Nephron (organoid): ENCODE measurements around the gene MARVELD3.
"Not testable (repeated sequence)": the region's sequence is repeated elsewhere in the genome, so short reads cannot be mapped to it uniquely, and the experiment has no call there.

ENCODE experiments used
- H3K27ac Mint-ChIP-seq, 3 experiments: 2 replicates each; pipeline ENCODE4 v1.8.0; 2020; ENCODE audit warnings: mixed read lengths in 3 of 3, mild to moderate bottlenecking in 2 of 3, moderate library complexity in 1 of 3
- H3K27me3 Mint-ChIP-seq: 2 replicates; pipeline ENCODE4 v1.8.0; 2021; ENCODE audit warnings: low read depth, mild to moderate bottlenecking, moderate library complexity, mixed read lengths
- H3K36me3 Mint-ChIP-seq: 2 replicates; pipeline ENCODE4 v1.8.0; 2020; ENCODE audit warnings: low read depth, mixed read lengths
- H3K4me1 Mint-ChIP-seq: 2 replicates; pipeline ENCODE4 v1.8.0; 2020; ENCODE audit warnings: mixed read lengths
- H3K4me3 Mint-ChIP-seq, 3 experiments: 2 replicates each; pipeline ENCODE4 v1.8.0; 2020; ENCODE audit warnings: mild to moderate bottlenecking in 3 of 3, mixed read lengths in 3 of 3, moderate library complexity in 2 of 3
- H3K9me3 Mint-ChIP-seq: 2 replicates; pipeline ENCODE4 v1.8.0; 2020; ENCODE audit warnings: mixed read lengths
- CTCF ChIP-seq, 3 experiments: fragments of 200-600 bp; sonication (generic); IDR thresholded peaks; one replicate each; pipeline ENCODE4 v1.5.0; 2021; ENCODE audit warnings: antibody characterized with exemption in 3 of 3; ENCODE audit not compliant: unreplicated experiment in 3 of 3

The MARVELD3 gene

GRCh38 chr16:71590584-71590983 lies 35.4 kb upstream of the MARVELD3 start:
- Mint-ChIP-seq H3K27ac (no peak overlapping the region), H3K4me3 (no peak overlapping the region), H3K4me1 (no peaks in the 10 kb centered on the region), H3K36me3 (no peaks in the 10 kb centered on the region), H3K9me3 (peaks cover 4% of the 10 kb centered on the region), H3K27me3 (peaks cover 24% of the 10 kb centered on the region)
- no peak for TF ChIP-seq CTCF (IDR thresholded peaks at IDR 0.05; ENCODE audit: unreplicated experiment in 3 of 3)

- Mint-ChIP-seq H3K4me1 (no peaks in the 10 kb centered on the region), H3K36me3 (no peaks in the 10 kb centered on the region), H3K27me3 (peaks cover 14% of the 10 kb centered on the region), H3K9me3 (peaks cover 4% of the 10 kb centered on the region), H3K27ac (no peak overlapping the region), H3K4me3 (no peak overlapping the region)
- no peak for TF ChIP-seq CTCF (IDR thresholded peaks at IDR 0.05; ENCODE audit: unreplicated experiment in 3 of 3)
Measured at GRCh38 chr16:71591917-71592316, 34.1 kb upstream of the MARVELD3 start.

- Mint-ChIP-seq H3K4me1 (no peaks in the 10 kb centered on the region), H3K9me3 (no peaks in the 10 kb centered on the region), H3K27ac (no peak overlapping the region), H3K27me3 (peaks cover 12% of the 10 kb centered on the region), H3K4me3 (no peak overlapping the region), H3K36me3 (no peaks in the 10 kb centered on the region)
- TF ChIP-seq CTCF (IDR thresholded peaks at IDR 0.05; ENCODE audit: unreplicated experiment in 3 of 3): no peak
Measured at GRCh38 chr16:71593048-71593999, 32.7 kb upstream of the MARVELD3 start.

- no peak for TF ChIP-seq CTCF (IDR thresholded peaks at IDR 0.05; ENCODE audit: unreplicated experiment in 3 of 3)
- H3K9me3 Mint-ChIP-seq: no peaks in the 10 kb centered on the region
- H3K27me3 Mint-ChIP-seq: peaks cover 12% of the 10 kb centered on the region
- no peaks in the 10 kb centered on the region for H3K4me1 Mint-ChIP-seq
- H3K4me3 Mint-ChIP-seq: no peak overlapping the region
- H3K27ac Mint-ChIP-seq: no peak overlapping the region
- H3K36me3 Mint-ChIP-seq: no peaks in the 10 kb centered on the region
Measured at GRCh38 chr16:71594000-71594646, 31.9 kb upstream of the MARVELD3 start.

GRCh38 chr16:71595340-71595826 lies 30.6 kb upstream of the MARVELD3 start:
- H3K27ac Mint-ChIP-seq, H3K4me1 Mint-ChIP-seq, H3K36me3 Mint-ChIP-seq, H3K9me3 Mint-ChIP-seq, H3K4me3 Mint-ChIP-seq: not testable (repeated sequence)
- peaks cover 12% of the 10 kb centered on the region for H3K27me3 Mint-ChIP-seq

GRCh38 chr16:71598426-71598825 lies 27.6 kb upstream of the MARVELD3 start:
- H3K4me3 Mint-ChIP-seq, H3K27ac Mint-ChIP-seq, H3K4me1 Mint-ChIP-seq, H3K9me3 Mint-ChIP-seq, H3K36me3 Mint-ChIP-seq: not testable (repeated sequence)
- peaks cover 16% of the 10 kb centered on the region for H3K27me3 Mint-ChIP-seq
